ENCODE results near the gene DYRK2. TPM values are rescaled to one million over a fixed set of nuclear protein-coding genes. Genes with fewer than 3 reads are reported as not detected.

The DYRK2 gene
- polyA plus RNA-seq, 3 donors: 7.5 to 12.5 (median 9.7) TPM

- Mint-ChIP-seq H3K27ac (no peak overlapping the region), H3K9me3 (peaks cover 0 to 2% (median 0%) of the 10 kb centered on the region in 7 donors), H3K36me3 (no peaks in the 10 kb centered on the region), H3K4me1 (no peaks in the 10 kb centered on the region), H3K27me3 (ENCODE audit: low read depth in 3 of 3) (peaks cover 0 to 1% (median 0%) of the 10 kb centered on the region in 3 donors), H3K4me3 (no peak overlapping the region)
- no peak for DNase-seq
- TF ChIP-seq, protein P1, sequence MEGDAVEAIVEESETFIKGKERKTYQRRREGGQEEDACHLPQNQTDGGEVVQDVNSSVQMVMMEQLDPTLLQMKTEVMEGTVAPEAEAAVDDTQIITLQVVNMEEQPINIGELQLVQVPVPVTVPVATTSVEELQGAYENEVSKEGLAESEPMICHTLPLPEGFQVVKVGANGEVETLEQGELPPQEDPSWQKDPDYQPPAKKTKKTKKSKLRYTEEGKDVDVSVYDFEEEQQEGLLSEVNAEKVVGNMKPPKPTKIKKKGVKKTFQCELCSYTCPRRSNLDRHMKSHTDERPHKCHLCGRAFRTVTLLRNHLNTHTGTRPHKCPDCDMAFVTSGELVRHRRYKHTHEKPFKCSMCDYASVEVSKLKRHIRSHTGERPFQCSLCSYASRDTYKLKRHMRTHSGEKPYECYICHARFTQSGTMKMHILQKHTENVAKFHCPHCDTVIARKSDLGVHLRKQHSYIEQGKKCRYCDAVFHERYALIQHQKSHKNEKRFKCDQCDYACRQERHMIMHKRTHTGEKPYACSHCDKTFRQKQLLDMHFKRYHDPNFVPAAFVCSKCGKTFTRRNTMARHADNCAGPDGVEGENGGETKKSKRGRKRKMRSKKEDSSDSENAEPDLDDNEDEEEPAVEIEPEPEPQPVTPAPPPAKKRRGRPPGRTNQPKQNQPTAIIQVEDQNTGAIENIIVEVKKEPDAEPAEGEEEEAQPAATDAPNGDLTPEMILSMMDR (IDR thresholded peaks at IDR 0.05): no peak
- Histone ChIP-seq H3K79me2 (ENCODE audit: insufficient read depth, low read length) (no peaks in the 10 kb centered on the region), H3K4me2 (replicated peaks; ENCODE audit: extremely low read depth, low read length, poor library complexity, severe bottlenecking) (no peak overlapping the region), H3K4me3 (replicated peaks in 1 of 3; ENCODE audit: low read depth in 2 of 3, low read length in 3 of 3) (no peak overlapping the region), H3K9me3 (replicated peaks in 1 of 2; ENCODE audit: control insufficient read depth in 1 of 2, insufficient read depth in 1 of 2, low read length in 2 of 2) (no peaks in the 10 kb centered on the region), H3K27ac (ENCODE audit: low read depth in 1 of 2, low read length in 2 of 2) (no peak overlapping the region), H3K9ac (ENCODE audit: insufficient read depth, low read length, poor library complexity, severe bottlenecking) (no peak overlapping the region), H2AFZ (ENCODE audit: insufficient read depth, low read depth, low read length, poor library complexity, severe bottlenecking) (no peak overlapping the region), H3K36me3 (replicated peaks in 1 of 2; ENCODE audit: control insufficient read depth in 1 of 2, insufficient read depth in 2 of 2, low read length in 2 of 2) (no peaks in the 10 kb centered on the region), H4K20me1 (ENCODE audit: insufficient read depth, low read length) (no peaks in the 10 kb centered on the region), H3K4me1 (ENCODE audit: control insufficient read depth in 1 of 2, insufficient read depth in 2 of 2, low read length in 2 of 2) (no peaks in the 10 kb centered on the region), H3K27me3 (ENCODE audit: control insufficient read depth in 2 of 2, insufficient read depth in 2 of 2, low read length in 2 of 2) (no peaks in the 10 kb centered on the region)
- intact Hi-C loops (cut with micrococcal nuclease): no loop called here
- WGBS (ENCODE audit: insufficient coverage): no CpG with 5 or more reads among the region's 3 CpGs
Measured at GRCh38 chr12:67618303-67618702, 30.2 kb upstream of the DYRK2 start.

- Histone ChIP-seq H3K27me3 (ENCODE audit: control insufficient read depth in 2 of 2, insufficient read depth in 2 of 2, low read length in 2 of 2) (no peaks in the 10 kb centered on the region), H3K79me2 (ENCODE audit: insufficient read depth, low read length) (no peaks in the 10 kb centered on the region), H3K27ac (ENCODE audit: low read depth in 1 of 2, low read length in 2 of 2) (no peak overlapping the region), H3K4me1 (ENCODE audit: control insufficient read depth in 1 of 2, insufficient read depth in 2 of 2, low read length in 2 of 2) (no peaks in the 10 kb centered on the region), H3K4me3 (replicated peaks in 1 of 3; ENCODE audit: low read depth in 2 of 3, low read length in 3 of 3) (no peak overlapping the region), H3K9ac (ENCODE audit: insufficient read depth, low read length, poor library complexity, severe bottlenecking) (no peak overlapping the region), H3K9me3 (replicated peaks in 1 of 2; ENCODE audit: control insufficient read depth in 1 of 2, insufficient read depth in 1 of 2, low read length in 2 of 2) (no peaks in the 10 kb centered on the region), H3K4me2 (replicated peaks; ENCODE audit: extremely low read depth, low read length, poor library complexity, severe bottlenecking) (no peak overlapping the region), H3K36me3 (replicated peaks in 1 of 2; ENCODE audit: control insufficient read depth in 1 of 2, insufficient read depth in 2 of 2, low read length in 2 of 2) (no peaks in the 10 kb centered on the region), H4K20me1 (ENCODE audit: insufficient read depth, low read length) (no peaks in the 10 kb centered on the region), H2AFZ (ENCODE audit: insufficient read depth, low read depth, low read length, poor library complexity, severe bottlenecking) (no peak overlapping the region)
- Mint-ChIP-seq H3K4me3 (no peak overlapping the region), H3K36me3 (no peaks in the 10 kb centered on the region), H3K27me3 (ENCODE audit: low read depth in 3 of 3) (peaks cover 0 to 1% (median 0%) of the 10 kb centered on the region in 3 donors), H3K4me1 (no peaks in the 10 kb centered on the region), H3K27ac (no peak overlapping the region), H3K9me3 (peaks cover 0 to 4% (median 0%) of the 10 kb centered on the region in 7 donors)
- no peak for DNase-seq
- WGBS (ENCODE audit: insufficient coverage): 100% methylated on average over 1 of the region's 1 CpG
- TF ChIP-seq, protein P1 (IDR thresholded peaks at IDR 0.05): no peak
- intact Hi-C loops (cut with micrococcal nuclease): no loop called here
Measured at GRCh38 chr12:67621112-67621511, 27.4 kb upstream of the DYRK2 start.

All from CD14-positive monocyte (primary cell).